CD8-positive, alpha-beta memory T cell (primary cell): Measurements from ENCODE around the gene STIP1. TPM values are rescaled to one million over a fixed set of nuclear protein-coding genes. Genes with fewer than 3 reads are reported as not detected.
A peak's percentile ranks its signal among the peaks of the same experiment; 100 is the strongest.
"Not testable (repeated sequence)": the region's sequence is repeated elsewhere in the genome, so short reads cannot be mapped to it uniquely, and the experiment has no call there.

Source experiments
- CTCF ChIA-PET: fragments of 350-600 bp; sonication (Branson Sonifier 250); formaldehyde crosslinking; loops from one replicate; lab custom pipeline; 2021; ENCODE audit warnings: antibody characterized with exemption; lab: Charles Lee
- POLR2A ChIA-PET: fragments of 350-600 bp; sonication (Branson Sonifier 250); formaldehyde crosslinking; loops from one replicate; lab custom pipeline; 2021; ENCODE audit warnings: antibody characterized with exemption; lab: Charles Lee
- DNase-seq, 5 donors: peaks; one replicate each; pipeline versions ENCODE4 v3.0.0 to v3.0.0-alpha.2; 2020 to 2022; ENCODE audit warnings: mixed read lengths in 1 of 5
- H3K27ac ChIP-seq: one replicate; pipeline ENCODE4 v1.7.0; 2013; ENCODE audit warnings: low read depth, mild to moderate bottlenecking, low read length, moderate library complexity
- H3K27me3 ChIP-seq: 2 replicates; pipeline ENCODE4 v1.7.0; 2013; ENCODE audit warnings: low read length, mild to moderate bottlenecking; ENCODE audit not compliant: insufficient read depth, poor library complexity, severe bottlenecking
- H3K36me3 ChIP-seq: 2 replicates; pipeline ENCODE4 v1.7.0; 2013; ENCODE audit warnings: mild to moderate bottlenecking, low read length, moderate library complexity; ENCODE audit not compliant: insufficient read depth
- H3K4me1 ChIP-seq: 2 replicates; pipeline ENCODE4 v1.7.0; 2013; ENCODE audit warnings: mild to moderate bottlenecking, low read length, moderate library complexity; ENCODE audit not compliant: insufficient read depth
- H3K4me3 ChIP-seq: 2 replicates; pipeline ENCODE4 v1.7.0; 2013; ENCODE audit warnings: mild to moderate bottlenecking, low read length
- H3K9me3 ChIP-seq: 2 replicates; pipeline ENCODE4 v1.7.0; 2013; ENCODE audit warnings: mild to moderate bottlenecking, low read length
- H3K27ac Mint-ChIP-seq, 8 donors: one replicate each; pipeline ENCODE4 v1.8.0; 2020 to 2021; ENCODE audit warnings: mixed read lengths in 8 of 8, mild to moderate bottlenecking in 6 of 8, inconsistent platforms in 3 of 8, moderate library complexity in 3 of 8
- H3K27me3 Mint-ChIP-seq, 2 donors: one replicate each; pipeline ENCODE4 v1.8.0; 2020 to 2021; ENCODE audit warnings: mixed read lengths in 2 of 2, mild to moderate bottlenecking in 1 of 2, moderate library complexity in 1 of 2
- H3K36me3 Mint-ChIP-seq, 3 donors: one replicate each; pipeline ENCODE4 v1.8.0; 2020 to 2021; ENCODE audit warnings: mixed read lengths in 3 of 3, inconsistent platforms in 1 of 3, mild to moderate bottlenecking in 1 of 3
- H3K4me1 Mint-ChIP-seq, 3 donors: one replicate each; pipeline ENCODE4 v1.8.0; 2020 to 2021; ENCODE audit warnings: mixed read lengths in 3 of 3, inconsistent platforms in 1 of 3, mild to moderate bottlenecking in 1 of 3
- H3K4me3 Mint-ChIP-seq, 7 donors: one replicate each; pipeline ENCODE4 v1.8.0; 2020 to 2021; ENCODE audit warnings: mixed read lengths in 7 of 7, mild to moderate bottlenecking in 6 of 7, moderate library complexity in 4 of 7, inconsistent platforms in 2 of 7
- H3K9me3 Mint-ChIP-seq, 5 donors: one replicate each; pipeline ENCODE4 v1.8.0; 2020 to 2022; ENCODE audit warnings: mixed read lengths in 5 of 5, mild to moderate bottlenecking in 3 of 5, moderate library complexity in 2 of 5, inconsistent platforms in 1 of 5
- polyA plus RNA-seq: library from polyadenylated mRNA; unstranded; fragments of 300-500 nt; fragmentation: Illumina TruSeq; gene quantifications from one replicate; pipeline ENCODE4 v1.2.3, GENCODE V29; 2021
- total RNA-seq, 2 experiments: library from RNA; stranded (reverse); gene quantifications; one replicate each; pipeline ENCODE4 v1.2.3, GENCODE V29; 2021

Gene STIP1
- total and polyA plus RNA-seq, 3 experiments from 2014 or later: 108 to 461 (median 457) TPM

DNA sequence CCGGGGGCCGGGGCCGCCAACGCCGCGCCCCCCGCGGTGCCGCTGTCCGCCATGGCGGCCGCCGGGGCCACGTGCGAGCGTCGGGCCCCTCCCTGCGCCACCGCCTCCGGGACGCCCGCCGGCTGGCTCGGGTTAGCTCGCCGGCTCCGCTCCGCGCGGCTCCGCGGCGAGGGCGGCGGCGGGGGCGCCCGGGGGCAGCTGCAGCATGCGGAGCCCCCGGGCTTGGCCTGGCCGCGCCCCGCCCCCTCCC is 60.6 kb downstream of the STIP1 start:
- not testable (repeated sequence) for H3K36me3 ChIP-seq, H3K27me3 ChIP-seq, H3K9me3 ChIP-seq, DNase-seq, H3K4me3 ChIP-seq, H3K9me3 Mint-ChIP-seq, H3K27me3 Mint-ChIP-seq
- H3K4me1 ChIP-seq: peaks cover 37% of the 10 kb centered on the region
- peaks cover 21 to 58% (median 25%) of the 10 kb centered on the region in 3 donors for H3K4me1 Mint-ChIP-seq
- H3K4me3 Mint-ChIP-seq: peak overlapping the region; percentile 83 to 96 (median 85)
- POLR2A ChIA-PET: interaction anchor here (0.6 to 4.3 kb wide), 10 partner anchors 12 to 1517 kb away, joined by 3 to 44 read pairs (median 8); partner anchors contain the start of genes DNAJC4, ESRRA, FERMT3 and NUDT22
- peak overlapping the region; percentile 67 for H3K27ac ChIP-seq
- peak overlapping the region in 2 of 8 donors; percentile 57 to 93 for H3K27ac Mint-ChIP-seq
- CTCF ChIA-PET: interaction anchor here (1.4 to 13.4 kb wide), 5 partner anchors 8 to 56 kb away, joined by 3 to 124 read pairs (median 62); partner anchors contain the start of genes CATSPERZ, ESRRA and FERMT3
- peaks cover 0 to 16% (median 0%) of the 10 kb centered on the region in 3 donors for H3K36me3 Mint-ChIP-seq

DNA sequence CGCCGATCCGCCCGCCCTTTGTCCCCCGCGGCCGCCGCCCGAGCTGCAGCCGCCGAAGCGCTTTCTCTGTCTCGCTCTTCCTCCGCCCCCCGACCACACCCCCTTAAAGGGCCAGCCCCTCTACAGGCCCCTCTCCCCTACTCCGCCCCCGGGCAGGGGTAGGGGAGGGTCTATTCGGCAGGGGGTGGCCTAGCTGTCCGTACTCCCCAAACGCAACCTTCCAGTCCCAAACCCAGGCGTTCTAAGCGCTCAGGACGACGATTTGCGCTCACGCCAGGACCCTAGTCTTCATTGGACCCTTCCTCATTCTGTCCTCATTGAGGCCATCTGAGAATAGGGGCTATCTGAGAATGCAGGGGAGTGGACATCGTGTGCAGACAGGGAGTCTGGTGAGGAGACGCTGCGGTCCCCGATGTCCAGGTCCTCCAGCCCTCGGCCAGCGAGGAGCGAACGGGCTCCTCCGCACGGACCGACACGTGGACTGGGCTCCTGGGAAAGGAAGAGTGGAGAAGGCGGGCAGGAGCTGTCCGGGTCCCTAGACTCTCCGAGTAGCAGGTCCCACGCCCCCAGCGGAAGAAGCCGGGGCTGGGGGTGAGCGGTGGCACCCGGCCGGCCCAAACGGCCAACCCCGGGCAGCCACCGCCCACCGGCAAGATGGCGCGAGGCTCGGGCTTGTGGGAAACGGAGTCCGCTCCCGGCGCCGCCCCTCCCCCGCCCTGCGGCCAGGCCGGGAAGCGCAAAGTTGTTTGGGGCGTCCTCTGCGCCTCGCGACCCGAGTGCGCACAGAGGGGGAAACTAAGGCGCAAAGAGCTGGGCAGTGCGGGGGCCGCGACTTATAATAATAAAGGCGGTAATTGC is 61.1 kb downstream of the STIP1 start, which contains the start of gene PPP1R14B:
Gene PPP1R14B, minus strand, starts transcription at position 73 of the 858 bp plus-strand sequence. CDS start 270 bp downstream, outside the sequence.
- Histone ChIP-seq H3K36me3 (no peaks in the 10 kb centered on the region), H3K4me3 (peak within 1 kb of the TSS; percentile 100), H3K27me3 (no peaks in the 10 kb centered on the region), H3K4me1 (peaks cover 42% of the 10 kb centered on the region), H3K9me3 (no peaks in the 10 kb centered on the region), H3K27ac (peak within 1 kb of the TSS; percentile 67)
- no peaks in the 10 kb centered on the region for H3K9me3 Mint-ChIP-seq
- ChIA-PET CTCF (interaction anchor here (0.9 to 13.4 kb wide), 5 partner anchors 10 to 56 kb away, joined by 4 to 124 read pairs (median 62); partner anchors contain the start of genes CATSPERZ, ESRRA and FERMT3), POLR2A (interaction anchor here (0.6 to 4.3 kb wide), 12 partner anchors 13 to 1517 kb away, joined by 3 to 44 read pairs (median 8); partner anchors contain the start of genes DNAJC4, ESRRA, FERMT3 and NUDT22)
- H3K27me3 Mint-ChIP-seq: no peaks in the 10 kb centered on the region
- DNase-seq: peak; percentile 66 to 86 (median 73)
- H3K4me1 Mint-ChIP-seq: peaks cover 25 to 62% (median 29%) of the 10 kb centered on the region in 3 donors
- H3K36me3 Mint-ChIP-seq: peaks cover 0 to 19% (median 0%) of the 10 kb centered on the region in 3 donors
- H3K27ac Mint-ChIP-seq: peak within 1 kb of the TSS; percentile 79 to 96 (median 88)
- H3K4me3 Mint-ChIP-seq: peak within 1 kb of the TSS; percentile 83 to 96 (median 86)

DNA sequence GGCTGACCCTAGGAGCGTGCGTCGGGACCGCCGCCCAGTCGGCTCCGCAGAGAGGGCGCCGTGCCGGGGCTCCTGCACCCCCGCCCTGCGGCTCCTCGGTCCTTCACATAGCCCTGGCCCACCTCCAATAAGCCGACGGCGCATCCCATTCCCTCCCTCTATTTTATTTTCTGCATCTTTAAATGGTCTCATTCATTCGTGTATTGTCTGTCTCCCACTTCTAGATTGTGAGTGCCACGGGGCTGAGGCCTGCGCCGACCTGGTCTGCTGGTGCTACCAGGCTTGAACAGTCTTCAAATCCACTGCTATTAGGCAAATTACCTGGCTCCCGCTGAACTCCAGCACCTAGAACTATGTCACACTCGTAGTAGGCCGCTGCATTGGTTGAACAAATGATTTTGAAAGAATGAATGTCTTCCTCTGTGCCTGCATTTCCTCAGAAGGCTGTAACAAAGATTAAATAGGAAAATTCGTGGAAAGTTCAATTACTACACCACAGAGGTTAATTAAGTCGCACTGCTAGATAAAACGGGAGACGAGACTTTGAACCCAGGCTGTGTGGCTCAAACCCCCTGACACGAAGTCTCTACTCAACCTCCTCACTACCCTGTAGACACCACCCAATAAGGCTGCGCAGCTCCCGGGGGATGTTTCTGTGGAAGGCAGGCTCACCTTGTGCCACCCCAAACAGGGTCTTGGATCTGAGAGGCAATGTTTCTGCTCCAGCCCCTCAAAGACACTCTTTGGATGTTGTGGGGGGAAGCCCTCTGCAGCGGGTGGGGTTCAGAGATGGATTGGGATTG is 62.0 kb downstream of the STIP1 start:
- Histone ChIP-seq H3K4me1 (peaks cover 42% of the 10 kb centered on the region), H3K27me3 (no peaks in the 10 kb centered on the region), H3K36me3 (no peaks in the 10 kb centered on the region), H3K4me3 (no peak overlapping the region), H3K9me3 (no peaks in the 10 kb centered on the region), H3K27ac (peak overlapping the region; percentile 67)
- peaks cover 26 to 56% (median 28%) of the 10 kb centered on the region in 3 donors for H3K4me1 Mint-ChIP-seq
- DNase-seq: no peak
- ChIA-PET CTCF (interaction anchor here (0.9 to 13.4 kb wide), 4 partner anchors 16 to 55 kb away, joined by 4 to 124 read pairs (median 80); partner anchors contain the start of genes CATSPERZ, ESRRA and FERMT3), POLR2A (interaction anchor here (0.6 to 4.3 kb wide), 5 partner anchors 18 to 70 kb away, joined by 3 to 44 read pairs (median 8); partner anchors contain the start of genes ESRRA, NUDT22, PRDX5 and TRPT1)
- H3K9me3 Mint-ChIP-seq: no peaks in the 10 kb centered on the region
- H3K36me3 Mint-ChIP-seq: peaks cover 0 to 15% (median 0%) of the 10 kb centered on the region in 3 donors
- peak overlapping the region in 6 of 8 donors; percentile 14 to 89 (median 82) for H3K27ac Mint-ChIP-seq
- peak overlapping the region; percentile 74 to 88 (median 78) for H3K4me3 Mint-ChIP-seq
- H3K27me3 Mint-ChIP-seq: no peaks in the 10 kb centered on the region

DNA sequence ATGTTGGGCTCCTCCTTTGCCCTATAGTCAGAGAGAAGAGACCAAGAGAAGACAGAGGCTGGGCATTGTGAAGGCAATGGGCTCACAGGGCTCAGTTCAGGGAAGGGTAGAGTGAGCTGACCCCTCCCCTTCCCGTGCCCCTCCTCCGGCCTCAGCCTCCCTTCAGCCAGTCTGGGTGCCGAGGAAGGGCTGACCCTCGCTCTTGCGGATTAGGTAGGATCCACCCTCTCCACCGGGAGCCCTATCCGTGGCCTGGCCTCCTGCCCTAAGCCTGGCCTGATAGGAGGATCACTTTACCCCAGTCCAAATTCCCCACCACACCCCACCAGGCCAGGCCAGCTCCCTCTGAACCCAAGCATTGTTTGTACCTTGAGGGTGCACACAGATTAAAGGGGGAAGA is 62.6 kb downstream of the STIP1 start:
- peaks cover 0 to 10% (median 0%) of the 10 kb centered on the region in 3 donors for H3K36me3 Mint-ChIP-seq
- ChIA-PET CTCF (interaction anchor here (8.1 to 13.4 kb wide), 2 partner anchors 22 to 54 kb away, joined by 97 to 124 read pairs; partner anchors contain the start of genes CATSPERZ and ESRRA), POLR2A (interaction anchor here (4.3 kb wide), 1 partner anchor 21 kb away, joined by 44 read pairs; no protein-coding TSS in a partner anchor)
- Histone ChIP-seq H3K4me1 (peaks cover 40% of the 10 kb centered on the region), H3K4me3 (no peak overlapping the region), H3K36me3 (no peaks in the 10 kb centered on the region), H3K9me3 (no peaks in the 10 kb centered on the region), H3K27me3 (no peaks in the 10 kb centered on the region), H3K27ac (no peak overlapping the region)
- H3K4me1 Mint-ChIP-seq: peaks cover 20 to 55% (median 23%) of the 10 kb centered on the region in 3 donors
- H3K9me3 Mint-ChIP-seq: no peaks in the 10 kb centered on the region
- H3K27ac Mint-ChIP-seq: peak overlapping the region in 1 of 8 donors; percentile 82
- peak overlapping the region in 5 of 7 donors; percentile 12 to 88 (median 84) for H3K4me3 Mint-ChIP-seq
- H3K27me3 Mint-ChIP-seq: no peaks in the 10 kb centered on the region
- no peak for DNase-seq

DNA sequence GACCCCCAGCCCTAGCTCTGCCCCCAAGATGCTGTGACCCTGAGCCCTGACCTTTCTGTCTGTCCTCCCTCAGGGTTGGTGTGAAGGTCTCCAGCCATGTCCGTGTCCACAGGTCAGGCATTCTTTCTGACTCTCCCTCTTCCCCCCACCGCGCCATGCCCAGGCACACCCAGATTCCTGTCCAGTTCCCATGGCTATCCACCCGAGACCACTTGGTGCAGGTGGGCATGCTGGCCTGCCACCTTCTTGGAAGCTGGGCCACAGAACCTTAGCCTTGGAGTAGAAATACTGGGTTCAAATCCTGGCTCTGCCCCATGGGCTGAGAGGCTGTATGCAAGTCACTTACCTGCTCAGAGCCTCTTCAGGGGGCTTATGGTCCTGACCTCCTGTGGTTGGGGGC is 63.1 kb downstream of the STIP1 start:
- no peaks in the 10 kb centered on the region for H3K9me3 ChIP-seq
- ChIA-PET CTCF (interaction anchor here (1.4 to 13.4 kb wide), 4 partner anchors 19 to 64 kb away, joined by 4 to 124 read pairs (median 52); partner anchors contain the start of genes CATSPERZ, DNAJC4, ESRRA and STIP1), POLR2A (interaction anchor here (0.9 to 4.3 kb wide), 2 partner anchors 18 to 21 kb away, joined by 3 to 44 read pairs; no protein-coding TSS in a partner anchor)
- Mint-ChIP-seq H3K27ac (peak overlapping the region in 2 of 8 donors; percentile 61 to 82), H3K4me3 (peak overlapping the region in 2 of 7 donors; percentile 12 to 88), H3K9me3 (no peaks in the 10 kb centered on the region), H3K36me3 (peaks cover 0 to 6% (median 0%) of the 10 kb centered on the region in 3 donors), H3K4me1 (peaks cover 21 to 55% (median 21%) of the 10 kb centered on the region in 3 donors), H3K27me3 (no peaks in the 10 kb centered on the region)
- H3K27ac ChIP-seq: no peak overlapping the region
- no peak overlapping the region for H3K4me3 ChIP-seq
- DNase-seq: no peak
- H3K27me3 ChIP-seq: no peaks in the 10 kb centered on the region
- H3K4me1 ChIP-seq: peaks cover 40% of the 10 kb centered on the region
- no peaks in the 10 kb centered on the region for H3K36me3 ChIP-seq

DNA sequence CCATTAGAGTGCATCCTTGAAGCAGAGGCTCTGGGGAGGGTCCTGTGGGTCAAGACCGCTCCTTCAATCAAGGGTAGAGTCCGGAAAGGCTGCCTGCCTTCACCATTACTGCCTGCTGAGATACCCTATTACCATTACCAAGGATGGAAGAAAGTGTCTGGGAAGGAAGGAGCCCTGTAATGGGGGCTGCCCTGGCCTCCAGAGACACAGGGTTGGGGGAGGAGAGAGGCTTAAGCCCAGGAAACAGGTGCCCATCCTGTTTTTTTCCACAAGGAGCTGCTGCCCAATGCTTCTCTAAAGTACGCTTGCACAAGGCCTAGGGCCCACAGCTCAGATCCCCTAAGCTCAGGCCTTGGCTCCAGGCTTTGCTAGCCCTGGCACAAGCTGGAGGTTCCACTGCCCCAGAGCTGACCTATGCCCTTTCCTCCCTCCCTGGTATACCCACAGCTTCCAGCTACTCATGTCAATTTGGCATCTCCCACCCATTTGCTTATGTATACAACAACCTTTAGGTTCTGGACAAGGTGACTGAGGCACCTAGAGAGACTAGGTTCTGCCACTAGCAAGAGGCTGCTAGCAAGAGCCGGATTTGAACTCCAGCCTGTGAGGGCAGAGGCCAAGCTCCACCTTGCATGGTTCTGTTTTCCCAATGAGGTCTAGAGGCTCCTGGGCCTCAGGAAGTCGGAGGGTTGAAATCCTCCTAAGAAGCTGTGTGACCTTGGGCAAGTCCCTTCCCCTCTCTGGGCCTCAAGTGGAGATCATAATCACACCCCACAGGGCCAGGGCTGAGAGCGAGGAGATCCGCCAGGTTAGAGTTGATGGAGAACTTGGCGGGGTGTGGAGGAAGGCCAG is 63.8 kb downstream of the STIP1 start:
- ChIA-PET CTCF (interaction anchor here (0.9 to 13.4 kb wide), 14 partner anchors 9 to 68 kb away, joined by 3 to 124 read pairs (median 6); partner anchors contain the start of genes CATSPERZ, DNAJC4, ESRRA and FERMT3), POLR2A (interaction anchor here (0.8 to 2.3 kb wide), 4 partner anchors 9 to 43 kb away, joined by 3 to 7 read pairs (median 4); partner anchors contain the start of genes FERMT3 and FKBP2)
- Histone ChIP-seq H3K4me1 (peaks cover 39% of the 10 kb centered on the region), H3K9me3 (no peaks in the 10 kb centered on the region), H3K36me3 (no peaks in the 10 kb centered on the region), H3K27ac (no peak overlapping the region), H3K4me3 (no peak overlapping the region), H3K27me3 (no peaks in the 10 kb centered on the region)
- Mint-ChIP-seq H3K27me3 (no peaks in the 10 kb centered on the region), H3K36me3 (peaks cover 0 to 3% (median 0%) of the 10 kb centered on the region in 3 donors), H3K4me1 (peaks cover 21 to 51% (median 21%) of the 10 kb centered on the region in 3 donors), H3K9me3 (no peaks in the 10 kb centered on the region), H3K27ac (peak overlapping the region in 2 of 8 donors; percentile 17 to 81), H3K4me3 (peak overlapping the region; percentile 28 to 88 (median 53))
- no peak for DNase-seq
